Stomach (tissue), 4 donors: ENCODE measurements around the gene LRCH4.

Experiments used
- POLR2A ChIP-seq, 4 donors: fragments of 450-650 bp; IDR thresholded peaks; one replicate each; pipeline ENCODE4 v1.6.1; 2016; ENCODE audit warnings: antibody characterized with exemption in 4 of 4, control low read depth in 2 of 4, mild to moderate bottlenecking in 1 of 4, moderate library complexity in 1 of 4
- TF ChIP-seq, protein P1 (sequence below), 7 experiments: fragments of 450-650 bp in 4 of 7; fragments of 200-600 bp in 3 of 7; sonication (generic) in 3 of 7; IDR thresholded peaks; one replicate each; pipeline ENCODE4 v1.5.1; 2016 to 2019; ENCODE audit warnings: antibody characterized with exemption in 7 of 7, control low read depth in 2 of 7, mild to moderate bottlenecking in 1 of 7

DNA sequence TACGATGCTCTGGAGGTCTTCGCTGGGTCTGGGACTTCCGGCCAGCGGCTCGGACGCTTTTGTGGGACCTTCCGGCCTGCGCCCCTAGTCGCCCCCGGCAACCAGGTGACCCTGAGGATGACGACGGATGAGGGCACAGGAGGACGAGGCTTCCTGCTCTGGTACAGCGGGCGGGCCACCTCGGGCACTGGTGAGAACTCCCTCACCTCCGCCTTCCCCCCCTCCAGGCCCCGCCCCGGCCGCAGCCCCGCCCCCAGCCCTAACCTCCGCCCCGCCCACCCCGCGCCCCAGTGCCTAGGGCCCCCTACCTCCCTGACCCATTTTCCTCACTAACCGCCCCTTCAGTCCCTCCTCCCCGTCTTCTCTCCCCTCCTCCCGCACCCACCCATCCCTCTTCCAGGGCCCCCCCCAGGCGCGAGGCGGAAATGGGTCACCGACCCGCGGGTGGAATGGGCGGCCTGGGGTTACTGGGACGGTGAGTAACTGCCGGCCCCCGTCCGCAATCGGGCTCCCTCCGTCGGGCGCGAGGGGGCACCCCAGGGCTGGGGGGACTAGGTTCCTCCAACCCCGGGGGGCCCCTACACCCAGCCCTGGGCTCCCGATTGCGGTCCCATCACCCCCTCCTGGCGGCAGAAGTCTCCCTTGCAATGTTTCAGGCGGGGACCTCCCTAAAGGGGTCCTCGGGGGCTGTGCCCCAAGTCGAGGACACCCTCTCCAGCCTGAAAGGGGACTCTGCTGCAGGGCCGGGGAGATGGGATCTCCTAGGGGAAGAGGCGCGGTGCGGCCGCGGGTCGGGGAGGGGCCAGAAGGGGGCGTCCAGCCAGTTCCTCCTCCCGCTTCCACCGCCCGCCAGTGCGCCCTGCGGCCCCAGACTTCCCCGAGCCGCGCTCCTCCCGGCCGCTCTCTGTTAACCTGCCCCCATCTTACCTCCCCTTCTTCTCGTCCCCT lies 18.4 kb upstream of the LRCH4 start:
- TF ChIP-seq POLR2A (IDR thresholded peaks at IDR 0.05), result no peak
- TF ChIP-seq, protein P1, sequence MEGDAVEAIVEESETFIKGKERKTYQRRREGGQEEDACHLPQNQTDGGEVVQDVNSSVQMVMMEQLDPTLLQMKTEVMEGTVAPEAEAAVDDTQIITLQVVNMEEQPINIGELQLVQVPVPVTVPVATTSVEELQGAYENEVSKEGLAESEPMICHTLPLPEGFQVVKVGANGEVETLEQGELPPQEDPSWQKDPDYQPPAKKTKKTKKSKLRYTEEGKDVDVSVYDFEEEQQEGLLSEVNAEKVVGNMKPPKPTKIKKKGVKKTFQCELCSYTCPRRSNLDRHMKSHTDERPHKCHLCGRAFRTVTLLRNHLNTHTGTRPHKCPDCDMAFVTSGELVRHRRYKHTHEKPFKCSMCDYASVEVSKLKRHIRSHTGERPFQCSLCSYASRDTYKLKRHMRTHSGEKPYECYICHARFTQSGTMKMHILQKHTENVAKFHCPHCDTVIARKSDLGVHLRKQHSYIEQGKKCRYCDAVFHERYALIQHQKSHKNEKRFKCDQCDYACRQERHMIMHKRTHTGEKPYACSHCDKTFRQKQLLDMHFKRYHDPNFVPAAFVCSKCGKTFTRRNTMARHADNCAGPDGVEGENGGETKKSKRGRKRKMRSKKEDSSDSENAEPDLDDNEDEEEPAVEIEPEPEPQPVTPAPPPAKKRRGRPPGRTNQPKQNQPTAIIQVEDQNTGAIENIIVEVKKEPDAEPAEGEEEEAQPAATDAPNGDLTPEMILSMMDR (IDR thresholded peaks at IDR 0.05), result peak in 5 of 7 experiments; percentile 16 to 66 (median 26)
